ENCODE measurements around the gene SARNP.

SARNP gene

DNA sequence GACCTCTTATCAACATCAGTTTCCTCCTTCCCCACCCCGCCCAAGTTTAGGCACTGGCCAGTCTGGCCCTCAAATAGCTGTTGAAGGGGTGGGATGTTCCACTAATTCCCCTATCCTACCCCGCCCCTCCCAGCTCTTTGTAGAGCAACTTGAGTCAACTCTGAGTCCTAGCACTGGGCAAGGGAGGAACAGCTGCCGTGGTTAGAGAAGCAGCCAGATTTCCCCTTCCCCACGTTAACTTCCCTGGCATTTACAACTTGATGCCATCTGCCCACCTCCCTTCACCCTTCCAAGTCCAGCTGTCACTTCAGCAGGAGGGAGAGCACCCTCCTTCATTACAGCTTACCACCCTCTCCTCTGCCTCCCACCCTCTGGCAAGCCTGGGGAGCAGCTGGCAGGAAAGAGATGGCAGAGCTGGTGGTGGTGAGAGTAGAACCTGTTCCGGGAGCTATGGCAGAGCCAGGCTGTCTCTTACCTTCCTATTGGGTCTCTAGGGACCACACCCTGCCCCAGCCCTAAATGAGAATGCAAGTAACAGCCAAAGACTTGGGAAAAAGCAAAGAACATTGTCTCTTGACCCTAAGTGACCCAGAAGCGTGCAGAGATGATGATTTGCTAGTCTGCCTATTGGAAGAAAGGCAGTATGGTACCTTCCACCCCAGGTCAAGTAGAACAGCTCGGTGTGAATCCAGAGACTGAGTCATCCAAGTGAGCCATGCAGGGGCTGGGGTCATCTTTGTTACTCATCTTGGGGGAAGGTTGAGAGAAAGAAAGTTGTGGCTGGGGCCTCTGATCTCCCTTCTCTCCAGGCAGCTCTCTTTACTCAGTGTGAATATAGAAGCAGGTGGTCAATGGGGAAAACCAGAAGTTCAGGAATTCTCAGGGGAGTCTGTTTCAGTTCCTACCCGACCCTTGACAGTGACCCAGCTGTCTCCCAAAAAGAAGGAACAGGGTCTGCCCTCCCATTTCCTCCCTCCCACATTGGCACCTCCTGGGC is 100.2 kb downstream of the SARNP start:
- TF ChIP-seq, protein P1, sequence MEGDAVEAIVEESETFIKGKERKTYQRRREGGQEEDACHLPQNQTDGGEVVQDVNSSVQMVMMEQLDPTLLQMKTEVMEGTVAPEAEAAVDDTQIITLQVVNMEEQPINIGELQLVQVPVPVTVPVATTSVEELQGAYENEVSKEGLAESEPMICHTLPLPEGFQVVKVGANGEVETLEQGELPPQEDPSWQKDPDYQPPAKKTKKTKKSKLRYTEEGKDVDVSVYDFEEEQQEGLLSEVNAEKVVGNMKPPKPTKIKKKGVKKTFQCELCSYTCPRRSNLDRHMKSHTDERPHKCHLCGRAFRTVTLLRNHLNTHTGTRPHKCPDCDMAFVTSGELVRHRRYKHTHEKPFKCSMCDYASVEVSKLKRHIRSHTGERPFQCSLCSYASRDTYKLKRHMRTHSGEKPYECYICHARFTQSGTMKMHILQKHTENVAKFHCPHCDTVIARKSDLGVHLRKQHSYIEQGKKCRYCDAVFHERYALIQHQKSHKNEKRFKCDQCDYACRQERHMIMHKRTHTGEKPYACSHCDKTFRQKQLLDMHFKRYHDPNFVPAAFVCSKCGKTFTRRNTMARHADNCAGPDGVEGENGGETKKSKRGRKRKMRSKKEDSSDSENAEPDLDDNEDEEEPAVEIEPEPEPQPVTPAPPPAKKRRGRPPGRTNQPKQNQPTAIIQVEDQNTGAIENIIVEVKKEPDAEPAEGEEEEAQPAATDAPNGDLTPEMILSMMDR (IDR thresholded peaks at IDR 0.05; ENCODE audit: control insufficient read depth, insufficient read depth, low read depth, low read length, missing control alignments): no peak
- no peak for DNase-seq (ENCODE audit: low read depth)
- peak overlapping the region; percentile 80 for H3K4me3 ChIP-seq (ENCODE audit: control insufficient read depth, low read depth, low read length)

DNA sequence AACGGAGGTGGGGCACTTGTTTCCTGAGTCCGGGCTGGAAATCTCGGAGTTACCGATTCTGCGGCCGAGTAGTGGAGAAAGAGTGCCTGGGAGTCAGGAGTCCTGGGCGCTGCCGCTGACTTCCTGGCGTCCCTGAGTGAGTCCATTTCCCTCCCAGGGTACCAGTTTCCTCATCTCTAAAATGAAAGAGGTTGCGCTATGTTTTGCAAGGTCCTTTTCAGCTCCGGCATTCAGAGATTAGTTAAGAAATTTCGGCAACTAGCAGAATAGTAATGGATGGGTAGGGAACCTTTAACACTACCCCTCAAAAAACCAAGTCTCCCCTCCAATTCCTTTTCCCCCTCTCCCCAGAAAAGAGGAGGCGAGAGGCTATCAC is 101.0 kb downstream of the SARNP start:
- TF ChIP-seq, protein P1 (IDR thresholded peaks at IDR 0.05; ENCODE audit: control insufficient read depth, insufficient read depth, low read depth, low read length, missing control alignments): no peak
- DNase-seq (ENCODE audit: low read depth): no peak
- H3K4me3 ChIP-seq (ENCODE audit: control insufficient read depth, low read depth, low read length): peak overlapping the region; percentile 80

DNA sequence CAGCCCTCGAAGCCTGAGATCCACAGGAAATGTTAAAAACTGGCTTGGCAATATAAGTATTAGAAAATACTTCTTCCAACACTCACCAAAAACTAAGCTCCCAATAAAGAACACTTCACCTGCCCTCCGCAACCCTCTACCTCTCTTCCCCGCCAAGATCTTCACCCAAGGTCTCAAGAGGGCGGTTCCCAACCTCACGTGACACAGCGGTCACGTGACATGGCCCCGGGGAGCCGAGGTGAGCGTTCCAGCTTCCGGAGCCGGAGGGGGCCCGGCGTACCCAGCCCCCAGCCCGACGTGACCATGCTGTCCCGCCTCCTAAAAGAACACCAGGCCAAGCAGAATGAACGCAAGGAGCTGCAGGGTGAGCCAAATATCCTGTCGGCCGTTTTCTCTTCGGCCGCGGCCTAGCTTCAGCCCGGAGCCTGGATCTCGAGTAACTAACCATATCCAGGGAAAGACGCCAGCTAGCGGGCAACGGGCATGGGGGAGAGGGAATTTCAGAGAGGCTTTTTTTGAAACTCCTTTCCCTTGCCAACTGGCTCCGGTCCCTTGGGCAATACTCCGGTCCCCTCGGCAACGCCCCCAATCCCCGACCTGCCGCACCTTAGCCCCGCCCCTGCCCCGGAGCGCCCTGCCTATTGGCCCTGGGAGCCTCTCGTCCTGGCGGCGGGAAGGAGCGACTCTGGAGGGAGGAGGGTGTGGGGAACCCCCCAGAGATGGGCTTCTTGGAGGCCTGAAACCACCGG is 101.5 kb downstream of the SARNP start, which contains the start of gene BLOC1S1:
Gene BLOC1S1 (plus strand): TSS at position 214 of the 749 bp plus-strand sequence. CDS start 6 bp downstream, at position 220.
- peak; percentile 63 for DNase-seq (ENCODE audit: low read depth)
- TF ChIP-seq, protein P1 (IDR thresholded peaks at IDR 0.05; ENCODE audit: control insufficient read depth, insufficient read depth, low read depth, low read length, missing control alignments): no peak

DNA sequence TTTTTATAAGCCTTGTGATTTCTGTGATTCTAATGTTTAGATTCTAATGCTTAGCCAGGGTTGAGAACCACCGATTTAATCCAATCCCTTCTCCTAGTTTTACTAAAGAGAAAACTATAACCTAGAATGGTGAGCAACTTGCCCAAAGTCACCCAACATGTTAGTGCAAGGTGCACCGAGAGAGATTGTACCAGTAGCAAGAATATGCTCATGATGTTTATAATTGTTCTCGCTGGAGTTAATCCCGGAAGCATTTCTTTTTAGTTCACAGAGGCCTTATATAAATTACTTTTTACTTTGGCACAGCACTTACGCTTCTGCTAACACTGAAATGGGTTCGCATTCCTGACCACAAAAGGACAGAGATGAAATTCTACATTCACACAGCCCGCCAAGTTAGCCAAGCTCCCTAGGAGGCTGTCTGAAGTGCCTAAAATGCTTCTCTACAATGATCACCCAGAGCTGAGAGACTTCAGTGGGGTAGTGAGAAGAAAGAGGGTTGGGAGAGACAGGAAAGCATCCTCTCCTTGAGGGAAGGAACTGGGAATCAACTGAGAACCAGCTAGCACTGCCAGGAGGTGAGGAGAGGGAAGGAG is 102.3 kb downstream of the SARNP start:
- peak overlapping the region; percentile 80 for H3K4me3 ChIP-seq (ENCODE audit: control insufficient read depth, low read depth, low read length)
- DNase-seq (ENCODE audit: low read depth): no peak

More for the DNA sequence above, 101.5 kb downstream of the SARNP start, which contains the start of gene BLOC1S1:
- peak within 1 kb of the TSS; percentile 80 for H3K4me3 ChIP-seq (ENCODE audit: control insufficient read depth, low read depth, low read length)

DNA sequence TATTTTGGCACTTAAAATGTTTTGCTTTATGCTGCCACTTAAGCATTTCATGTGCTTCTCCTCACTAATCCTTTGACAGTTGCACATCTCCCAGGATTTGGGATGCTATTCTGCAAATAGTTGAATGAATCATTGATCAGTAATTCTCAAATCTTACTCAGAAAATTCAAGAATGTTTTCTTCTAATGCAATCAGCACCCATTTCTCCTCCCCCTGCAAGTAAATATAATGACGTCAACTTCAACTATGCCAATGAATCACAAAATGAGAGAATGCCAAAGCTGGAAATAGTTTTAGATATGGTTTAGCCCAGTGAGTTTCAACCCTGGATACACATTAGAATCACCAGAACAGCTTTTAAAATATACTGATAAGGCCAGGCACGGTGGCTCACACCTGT is 103.8 kb downstream of the SARNP start:
- TF ChIP-seq, protein P1 (IDR thresholded peaks at IDR 0.05; ENCODE audit: control insufficient read depth, insufficient read depth, low read depth, low read length, missing control alignments): no peak
- H3K4me3 ChIP-seq (ENCODE audit: control insufficient read depth, low read depth, low read length): no peak overlapping the region
- DNase-seq (ENCODE audit: low read depth): peak; percentile 71

More for the DNA sequence above, 102.3 kb downstream of the SARNP start:
- TF ChIP-seq, protein P1 (IDR thresholded peaks at IDR 0.05; ENCODE audit: control insufficient read depth, insufficient read depth, low read depth, low read length, missing control alignments): no peak
